Right lobe of liver (tissue), 6 donors: ENCODE data around the gene EVC. TPM values are rescaled to one million over a fixed set of nuclear protein-coding genes. Genes with fewer than 3 reads are reported as not detected.

Experiments used
- ATAC-seq, 4 donors: fragments of 200-7000 bp; cut with Tn5 transposase; one replicate each; pipeline ENCODE4 v1.9.1; 2020; ENCODE audit warnings: mild to moderate bottlenecking in 4 of 4, moderate library complexity in 4 of 4
- DNase-seq, 3 donors: peaks; one replicate each; pipeline ENCODE4 v3.0.0-alpha.2; 2020
- H3K27ac ChIP-seq, 3 donors: fragments of 200-600 bp; one replicate each; pipeline ENCODE4 v1.8.0; 2022
- H3K27me3 ChIP-seq, 2 donors: fragments of 200-600 bp; one replicate each; pipeline ENCODE4 v1.8.0; 2022
- H3K36me3 ChIP-seq, 4 donors: fragments of 200-600 bp; sonication (generic) in 1 of 4; one replicate each; pipeline versions ENCODE4 v1.5.1 to v1.8.0; 2017 to 2022; ENCODE audit warnings: control low read depth in 1 of 4
- H3K4me1 ChIP-seq, 4 donors: fragments of 200-600 bp; sonication (generic) in 1 of 4; one replicate each; pipeline versions ENCODE4 v1.5.1 to v1.8.0; 2017 to 2022; ENCODE audit warnings: control low read depth in 1 of 4
- H3K4me3 ChIP-seq, 3 donors: fragments of 200-600 bp; one replicate each; pipeline ENCODE4 v1.8.0; 2022
- H3K9me3 ChIP-seq, 4 donors: fragments of 200-600 bp; sonication (generic) in 1 of 4; one replicate each; pipeline versions ENCODE4 v1.5.1 to v1.8.0; 2017 to 2022; ENCODE audit warnings: control low read depth in 1 of 4
- CTCF ChIP-seq, 4 donors: fragments of 200-600 bp in 3 of 4; fragments of 450-650 bp in 1 of 4; IDR thresholded peaks; one replicate each; pipeline versions ENCODE4 v1.5.1 to v1.8.0; 2016 to 2022; ENCODE audit warnings: antibody characterized with exemption in 4 of 4, mild to moderate bottlenecking in 2 of 4
- POLR2A ChIP-seq: fragments of 450-650 bp; IDR thresholded peaks from one replicate; pipeline ENCODE4 v1.6.1; 2017; ENCODE audit warnings: antibody characterized with exemption, mild to moderate bottlenecking
- WGBS: methylation state at CpG from one replicate; pipeline ENCODE4 v1.1.6; 2018; ENCODE audit warnings: low coverage, low lambda C conversion rate; ENCODE audit not compliant: insufficient coverage; ENCODE audit errors: missing lambda C conversion rate; 5-methylcytosine and 5-hydroxymethylcytosine counted together
- intact Hi-C, 2 donors: fragments of 100-400 bp; cut with DNase I; formaldehyde crosslinking; loops; one replicate each; pipeline versions ENCODE4 v1.11.2 to v1.14.1; 2022
- total RNA-seq, 6 experiments: library from RNA; depleted of rRNA in 2 of 6; stranded (reverse); fragments of >200 nt in 2 of 6; fragmentation: NEBNext Ultra II Directional in 3 of 6; extraction: Animal tissue kit (Norgen Biotek cat#: 25700) in 3 of 6; gene quantifications; one replicate each; pipeline versions ENCODE4 v1.1.0 to v1.2.4, GENCODE V29; 2016 to 2023
- donor health status: DM: no; HTN: yes; CAD: no.
- donor health status: DM: no; HTN: no; CAD: no.
- donor health status: DM: no; HTN: no; CAD: no.
- donor health status: DM: no; HTN: yes; CAD: no.
- donor health status: DM: no; HTN: yes; CAD: no.

EVC gene
- total RNA-seq, 6 experiments from 2014 or later, result 2.6 to 6.5 (median 3.2) TPM

- H3K27ac ChIP-seq, result no peak overlapping the region
- intact Hi-C loops, result no loop called here
- ATAC-seq, result no peak
- H3K9me3 ChIP-seq, result no peaks in the 10 kb centered on the region
- TF ChIP-seq CTCF (IDR thresholded peaks at IDR 0.05), result no peak
- no peak for TF ChIP-seq POLR2A
- no peak overlapping the region for H3K4me3 ChIP-seq
- H3K4me1 ChIP-seq, result no peaks in the 10 kb centered on the region
- WGBS, result 46% methylated on average over 2 of the region's 5 CpGs
- H3K36me3 ChIP-seq, result no peaks in the 10 kb centered on the region
- DNase-seq, result no peak
- no peaks in the 10 kb centered on the region for H3K27me3 ChIP-seq
These were observed 35.2 kb downstream of the EVC start for GRCh38 chr4:5746250-5746649.

GRCh38 chr4:5746829-5747737, 36.1 kb downstream of the EVC start:
- Histone ChIP-seq H3K27me3 (no peaks in the 10 kb centered on the region), H3K9me3 (no peaks in the 10 kb centered on the region), H3K4me3 (no peak overlapping the region), H3K36me3 (no peaks in the 10 kb centered on the region), H3K27ac (no peak overlapping the region), H3K4me1 (no peaks in the 10 kb centered on the region)
- ATAC-seq, result peak in 1 of 4 donors; percentile 37
- DNase-seq, result no peak
- intact Hi-C loops, result no loop called here
- TF ChIP-seq POLR2A (no peak), CTCF (IDR thresholded peaks at IDR 0.05) (no peak)
- 60% methylated on average over 5 of the region's 12 CpGs for WGBS

- no peak overlapping the region for H3K4me3 ChIP-seq
- WGBS, result 46% methylated on average over 10 of the region's 11 CpGs
- TF ChIP-seq CTCF (IDR thresholded peaks at IDR 0.05), result no peak
- TF ChIP-seq POLR2A, result no peak
- intact Hi-C loops, result no loop called here
- ATAC-seq, result no peak
- H3K36me3 ChIP-seq, result no peaks in the 10 kb centered on the region
- no peaks in the 10 kb centered on the region for H3K9me3 ChIP-seq
- DNase-seq, result no peak
- no peaks in the 10 kb centered on the region for H3K27me3 ChIP-seq
- H3K27ac ChIP-seq, result no peak overlapping the region
- H3K4me1 ChIP-seq, result no peaks in the 10 kb centered on the region
These were observed 36.9 kb downstream of the EVC start for GRCh38 chr4:5747738-5748375.

GRCh38 chr4:5749568-5749967, 38.6 kb downstream of the EVC start:
- intact Hi-C loops, result no loop called here
- no peak for DNase-seq
- WGBS, result 76% methylated on average over 4 of the region's 9 CpGs

More at GRCh38 chr4:5749568-5749967, 38.6 kb downstream of the EVC start:
- Histone ChIP-seq H3K9me3 (no peaks in the 10 kb centered on the region), H3K27ac (no peak overlapping the region), H3K4me1 (no peaks in the 10 kb centered on the region), H3K36me3 (no peaks in the 10 kb centered on the region), H3K27me3 (no peaks in the 10 kb centered on the region), H3K4me3 (no peak overlapping the region)
- ATAC-seq, result no peak
- TF ChIP-seq CTCF (IDR thresholded peaks at IDR 0.05) (no peak), POLR2A (no peak)
